HG03025 (cell line): Measurements from ENCODE around the gene MRPL3.
A peak's percentile ranks its signal among the peaks of the same experiment; 100 is the strongest.
"Not testable (repeated sequence)": the region's sequence is repeated elsewhere in the genome, so short reads cannot be mapped to it uniquely, and the experiment has no call there.

ENCODE experiments used
- ATAC-seq: cut with Tn5 transposase; IDR thresholded peaks from one replicate; pipeline ENCODE4 v1.9.1; 2021; ENCODE audit warnings: mild to moderate bottlenecking, moderate library complexity; ENCODE audit not compliant: unreplicated experiment, low FRiP score

Gene MRPL3

DNA sequence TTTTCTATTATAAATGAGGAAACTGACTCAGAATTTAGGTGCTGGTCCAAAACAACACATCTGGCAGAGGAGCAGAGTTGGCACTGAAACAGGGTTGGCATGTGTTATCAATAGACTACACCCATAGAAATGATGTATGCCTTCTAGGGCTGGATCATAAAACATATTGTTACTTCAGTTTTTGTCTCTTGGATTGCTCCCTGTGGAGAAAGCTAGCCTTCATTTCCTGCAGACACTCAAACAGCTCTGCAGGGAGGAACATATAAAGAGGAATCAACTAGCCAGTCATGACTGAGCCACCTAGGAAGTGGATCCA is 507 bp upstream of the MRPL3 start:
- no peak for ATAC-seq

DNA sequence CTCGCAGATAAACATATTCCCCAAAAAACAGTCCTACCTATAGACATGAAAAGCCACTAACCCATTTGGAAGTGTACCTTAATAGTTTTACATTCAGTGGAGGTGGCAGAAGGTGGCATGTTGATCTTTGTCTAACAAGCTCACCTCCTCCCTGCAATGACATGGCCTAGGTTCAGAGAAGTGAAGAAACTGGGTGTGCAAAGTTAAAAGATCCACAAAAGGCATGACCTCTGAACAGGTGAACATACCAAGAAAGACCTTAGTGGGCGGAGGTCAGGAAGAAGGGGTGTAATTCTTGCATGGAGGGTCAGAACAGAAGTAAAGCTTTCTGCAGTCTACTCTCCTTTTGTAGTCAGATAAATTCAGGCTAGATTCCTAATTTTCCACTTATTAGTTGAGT is 822 bp downstream of the MRPL3 start:
- peak; percentile 4 for ATAC-seq

DNA sequence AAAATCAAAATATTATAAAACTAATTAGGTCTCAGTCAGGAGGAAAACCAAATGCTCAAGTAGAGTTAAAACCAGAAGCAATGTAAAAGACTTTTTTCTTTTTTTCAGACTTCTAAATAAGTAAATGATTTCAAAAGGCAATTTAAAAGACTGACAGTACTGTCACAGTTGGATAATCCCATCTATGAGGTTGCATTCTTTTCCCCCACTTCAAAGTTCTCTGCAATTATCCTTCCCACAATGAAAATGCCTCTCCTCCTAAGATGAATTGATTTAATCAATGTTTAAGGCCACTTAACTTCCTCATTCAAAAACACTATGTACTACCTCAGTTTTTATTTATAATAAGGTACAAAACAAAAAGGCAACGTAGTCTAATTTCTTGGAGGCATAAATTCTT is 8.1 kb downstream of the MRPL3 start:
- ATAC-seq = no peak

DNA sequence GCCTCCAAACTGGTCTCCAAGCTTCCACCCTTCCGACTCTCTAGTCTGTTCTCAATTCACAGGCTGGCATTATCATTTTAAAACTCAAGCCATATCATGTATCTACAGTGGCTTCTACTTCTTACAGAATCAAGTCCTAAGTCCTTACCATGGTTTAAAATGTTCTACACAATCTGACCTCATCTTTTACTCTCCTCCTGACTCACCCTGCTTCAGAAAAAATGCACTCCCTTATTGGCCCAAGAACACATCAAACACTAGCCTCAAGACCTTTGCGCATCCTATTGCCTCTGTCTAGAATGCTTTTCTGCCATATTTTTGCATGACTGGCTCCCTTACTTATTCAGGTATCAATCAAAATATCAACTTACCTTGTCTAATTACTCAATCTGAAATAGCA is 11.0 kb downstream of the MRPL3 start:
- no peak for ATAC-seq

DNA sequence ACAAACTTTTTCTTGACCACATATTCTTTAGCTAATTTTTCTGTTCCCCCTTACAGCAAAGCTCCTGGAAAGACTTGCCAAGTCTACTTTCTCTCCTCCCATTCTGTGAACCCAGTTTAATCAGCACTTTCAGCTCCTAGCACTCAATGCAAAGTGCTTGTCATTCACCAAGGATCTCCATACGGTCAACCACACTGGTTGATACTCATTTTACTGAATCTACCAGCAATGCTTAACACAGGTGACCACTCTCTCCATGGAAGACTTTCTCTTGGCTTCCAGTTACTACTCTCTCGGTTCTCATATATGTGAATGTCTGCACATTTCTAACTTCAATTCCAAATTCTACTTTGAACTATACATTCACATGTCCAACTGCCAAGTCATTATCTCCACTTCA is 11.7 kb downstream of the MRPL3 start:
- ATAC-seq = no peak

DNA sequence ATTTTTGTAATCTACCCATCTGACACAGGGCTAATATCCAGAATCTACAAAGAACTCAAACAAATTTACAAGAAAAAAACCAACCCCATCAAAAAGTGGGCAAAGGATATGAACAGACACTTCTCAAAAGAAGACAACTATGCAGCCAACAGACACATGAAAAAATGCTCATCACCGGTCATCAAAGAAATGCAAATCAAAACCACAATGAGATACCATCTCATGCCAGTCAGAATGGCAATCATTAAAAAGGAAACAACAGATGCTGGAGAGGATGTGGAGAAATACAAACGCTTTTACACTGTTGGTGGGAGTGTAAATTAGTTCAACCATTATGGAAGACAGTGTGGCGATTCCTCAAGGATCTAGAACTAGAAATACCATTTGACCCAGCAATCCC is 16.2 kb downstream of the MRPL3 start:
- ATAC-seq = not testable (repeated sequence)

DNA sequence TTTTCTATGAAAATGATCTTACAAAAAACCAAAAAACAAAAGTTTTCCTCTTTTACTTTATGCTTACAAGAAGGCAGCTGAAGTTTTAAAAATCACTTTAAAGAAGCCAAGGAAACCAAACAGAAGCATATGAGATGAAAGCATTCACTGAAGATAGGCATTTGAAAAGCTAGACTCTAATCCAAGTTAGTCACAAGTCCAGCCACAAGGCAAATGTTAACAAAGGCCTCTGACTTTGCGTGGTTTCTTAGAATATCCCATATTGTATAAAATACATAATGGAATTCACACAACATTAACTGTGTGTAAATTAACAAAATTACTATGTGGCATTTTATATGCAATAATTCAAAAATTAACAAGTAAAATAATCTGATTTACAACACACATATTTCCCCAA is 17.7 kb downstream of the MRPL3 start:
- no peak for ATAC-seq

DNA sequence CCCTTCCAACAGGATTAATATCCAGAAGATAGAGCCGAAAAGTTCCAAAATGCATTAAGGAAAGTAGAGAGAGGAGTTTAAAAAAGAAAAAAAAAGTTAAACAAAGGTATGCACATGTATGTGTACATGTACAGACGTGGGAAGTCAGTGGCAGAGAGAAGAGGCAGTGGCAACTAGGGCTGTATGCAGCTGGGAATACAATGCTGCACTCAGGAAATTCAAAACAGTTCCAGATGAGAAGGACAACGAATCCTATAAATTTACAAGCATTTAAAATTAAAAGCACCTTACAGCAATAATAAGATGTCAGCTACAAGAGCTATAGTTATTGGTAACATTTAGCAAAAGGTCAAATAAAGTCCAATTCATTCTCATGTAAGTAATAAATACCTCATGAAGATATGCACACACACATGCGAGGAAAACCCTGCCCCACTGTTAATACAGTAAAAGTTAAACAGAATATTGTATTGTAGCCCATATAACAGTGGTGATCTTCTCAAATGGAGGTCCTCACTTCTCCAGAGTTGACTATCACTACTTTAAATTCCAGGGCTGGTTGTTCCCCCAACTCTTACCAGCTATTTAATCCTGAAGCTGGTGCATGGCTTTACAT is 18.2 kb downstream of the MRPL3 start:
- no peak for ATAC-seq

DNA sequence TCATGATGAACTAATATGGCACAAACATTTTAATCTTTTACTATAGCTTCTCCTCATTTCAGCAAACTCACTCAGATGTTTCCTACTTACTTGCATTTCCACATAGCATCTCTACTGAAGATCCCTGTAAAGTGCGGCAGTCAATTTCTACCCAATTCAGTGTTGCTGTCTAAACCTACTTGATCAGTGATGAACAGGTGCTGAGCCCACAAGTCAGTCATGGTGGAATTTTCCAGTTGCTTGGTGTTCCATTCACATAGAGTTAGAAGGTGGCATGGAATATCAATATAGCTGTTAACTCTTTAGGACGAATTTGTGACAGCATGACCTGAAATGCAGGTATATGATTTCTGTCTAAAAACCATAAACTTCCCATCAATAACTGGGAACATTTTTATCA is 22.7 kb downstream of the MRPL3 start:
- ATAC-seq = no peak

DNA sequence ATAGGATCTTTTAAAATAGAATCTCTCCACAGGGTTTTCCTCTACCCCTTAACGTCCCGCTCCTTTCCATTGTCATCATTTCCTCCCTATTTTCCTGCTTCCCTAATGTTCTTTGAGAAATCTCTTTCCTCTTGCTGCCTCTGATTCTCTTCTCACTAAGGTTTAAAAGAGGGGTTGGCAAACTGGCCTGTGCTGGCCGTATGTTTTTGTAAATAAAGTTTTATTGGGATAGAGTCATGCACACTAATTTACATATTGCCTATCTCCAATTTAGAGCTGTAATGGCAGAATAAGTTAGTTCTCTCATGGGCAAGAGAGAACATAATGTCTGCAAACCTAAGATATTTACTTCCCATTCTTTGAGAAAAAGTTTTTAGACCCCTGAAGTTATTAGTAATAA is 25.0 kb downstream of the MRPL3 start:
- ATAC-seq = no peak

DNA sequence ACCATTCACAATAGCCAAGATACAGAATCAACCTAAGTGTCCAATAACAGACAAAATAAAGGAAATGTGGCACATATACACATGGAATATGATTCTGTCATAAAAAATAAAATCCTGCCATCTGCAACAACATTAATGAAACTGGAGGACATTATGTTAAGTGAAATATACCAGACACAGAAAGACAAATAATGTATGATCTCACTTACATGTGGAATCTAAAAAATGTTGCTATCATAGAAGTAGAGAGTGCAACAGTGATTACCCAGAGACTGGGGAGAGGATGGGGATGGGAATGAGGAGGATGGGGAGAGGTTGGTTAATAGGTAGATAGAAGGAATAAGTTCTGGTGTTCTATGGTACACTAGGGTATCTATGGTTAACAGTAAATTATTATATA is 28.7 kb downstream of the MRPL3 start:
- ATAC-seq = no peak

DNA sequence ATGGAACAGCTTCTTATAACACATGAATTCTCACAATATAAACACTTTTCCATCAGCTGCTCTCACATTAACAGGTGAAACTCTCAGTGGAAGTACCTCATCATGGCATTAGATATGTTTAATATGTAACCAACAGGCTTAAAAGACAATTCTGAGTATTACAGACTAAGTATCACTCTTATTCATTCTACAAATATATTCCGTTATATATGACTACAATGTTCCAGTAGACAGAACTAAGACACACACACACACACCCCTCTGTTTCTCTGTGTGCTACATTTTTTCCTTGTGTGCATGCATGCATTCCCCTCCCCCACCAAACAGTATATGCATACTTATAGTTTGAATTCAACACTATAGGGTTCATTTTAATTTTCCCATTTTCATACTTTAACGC is 32.4 kb downstream of the MRPL3 start:
- no peak for ATAC-seq

DNA sequence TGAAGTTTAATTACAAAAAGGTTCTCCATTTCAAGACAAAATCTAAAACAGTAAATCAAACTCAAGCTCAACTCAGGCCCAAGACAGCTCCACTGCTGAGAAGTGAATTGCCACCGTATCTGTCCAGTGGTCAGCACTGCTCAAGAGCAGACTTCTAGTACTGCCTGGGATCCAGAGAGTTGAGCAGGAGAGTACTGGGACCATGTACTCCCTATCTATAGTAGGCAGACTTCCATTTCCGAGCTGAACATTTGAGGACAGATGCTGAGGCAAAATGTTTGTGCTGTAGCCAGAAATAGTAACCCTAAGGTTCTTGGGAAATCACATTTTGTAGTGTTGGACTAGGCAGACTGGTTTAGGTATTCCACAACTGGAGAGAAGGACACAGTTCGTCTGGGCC is 44.1 kb downstream of the MRPL3 start:
- ATAC-seq = no peak

DNA sequence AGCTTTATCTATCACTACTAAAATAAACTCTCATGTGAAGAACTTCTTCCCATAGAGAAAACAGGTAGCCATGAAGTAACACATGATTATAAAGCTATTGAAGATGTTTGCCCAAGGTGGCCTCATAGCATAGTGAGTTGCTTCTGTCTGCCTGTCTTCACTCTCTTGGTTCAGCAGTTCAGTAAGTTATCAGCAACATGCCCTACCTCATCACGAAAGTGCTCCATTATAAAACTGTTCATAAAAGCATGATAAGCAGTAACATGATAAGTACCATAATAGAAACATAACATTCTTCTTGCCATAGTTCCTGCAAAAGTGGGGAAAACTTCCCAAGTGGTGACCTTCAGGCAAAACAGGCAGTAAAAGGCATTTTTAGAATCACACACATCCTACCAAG is 45.6 kb downstream of the MRPL3 start:
- ATAC-seq = no peak

DNA sequence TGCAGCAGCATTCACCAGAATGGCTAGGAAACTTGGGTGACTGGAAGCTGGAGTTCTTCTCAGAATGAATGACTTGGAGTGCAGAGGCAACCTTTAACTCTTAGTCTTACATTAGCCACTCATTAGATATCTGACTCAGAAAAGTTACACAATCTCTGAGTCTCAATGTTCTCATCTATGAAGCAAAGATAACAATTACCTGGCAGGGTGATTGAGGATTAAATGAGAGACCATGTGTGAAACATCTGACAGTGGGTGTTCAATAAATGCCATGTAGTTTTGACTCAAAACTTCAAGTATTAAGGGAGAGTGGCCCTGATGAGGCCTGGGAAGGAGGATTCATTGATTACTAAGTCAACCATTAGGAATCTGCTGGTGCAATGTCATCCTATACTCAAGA is 48.3 kb downstream of the MRPL3 start:
- ATAC-seq = no peak

DNA sequence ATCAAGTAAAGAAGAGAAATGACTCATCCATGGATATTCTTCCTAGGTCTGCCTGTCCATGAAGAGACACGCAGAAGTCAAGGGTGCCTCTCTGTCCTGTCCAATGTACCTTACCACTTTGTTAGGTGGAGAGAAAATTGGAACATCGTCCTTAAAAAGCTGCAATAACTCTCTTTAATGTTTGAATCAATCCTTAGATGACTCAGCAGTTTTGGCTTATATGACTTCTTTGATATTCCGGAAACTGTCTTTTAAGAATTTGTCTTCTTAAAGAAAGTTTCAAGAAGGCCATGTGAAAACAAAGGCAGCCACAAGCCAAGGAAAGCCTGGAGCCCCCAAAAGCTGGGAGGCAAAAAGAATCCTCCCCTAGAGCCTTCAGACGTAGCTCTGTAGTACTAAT is 49.2 kb downstream of the MRPL3 start:
- no peak for ATAC-seq

DNA sequence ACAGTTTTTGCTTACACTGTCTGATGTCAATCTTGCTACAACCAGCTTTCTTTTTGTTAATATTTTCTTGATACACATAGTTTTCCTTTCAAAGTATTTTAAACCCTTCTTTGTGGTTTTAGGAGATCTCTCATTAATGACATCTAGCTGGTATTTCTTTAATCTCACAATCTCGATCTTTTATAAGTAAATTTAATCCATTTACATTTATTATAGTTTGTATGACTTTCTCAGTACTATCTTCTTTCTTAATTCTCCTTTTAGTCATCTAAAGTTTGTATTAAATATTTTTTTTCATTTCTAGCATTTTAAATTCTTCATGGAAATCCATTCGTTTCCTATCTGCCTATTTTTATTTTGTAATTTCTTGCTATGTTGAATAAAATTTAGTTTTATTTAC is 55.4 kb downstream of the MRPL3 start:
- ATAC-seq = no peak

DNA sequence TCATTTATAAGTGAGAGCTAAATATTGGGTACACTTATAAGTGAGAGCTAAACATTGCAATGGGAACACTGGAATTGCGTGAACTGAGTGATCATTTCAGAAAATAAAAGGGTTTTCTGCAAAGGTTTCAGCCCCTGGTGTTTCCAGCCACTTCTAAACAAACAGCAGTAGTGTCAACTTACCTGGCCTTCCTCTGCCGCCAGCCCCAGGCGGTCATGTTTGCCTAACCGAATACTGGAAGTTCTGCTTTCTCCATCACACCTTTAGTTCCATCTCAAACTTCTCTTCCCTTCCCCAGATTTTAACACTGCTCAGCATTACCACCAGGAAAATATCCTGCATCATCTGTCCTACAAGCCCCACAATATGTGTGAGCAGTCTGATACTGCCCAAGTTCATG is 58.6 kb downstream of the MRPL3 start:
- ATAC-seq = no peak

DNA sequence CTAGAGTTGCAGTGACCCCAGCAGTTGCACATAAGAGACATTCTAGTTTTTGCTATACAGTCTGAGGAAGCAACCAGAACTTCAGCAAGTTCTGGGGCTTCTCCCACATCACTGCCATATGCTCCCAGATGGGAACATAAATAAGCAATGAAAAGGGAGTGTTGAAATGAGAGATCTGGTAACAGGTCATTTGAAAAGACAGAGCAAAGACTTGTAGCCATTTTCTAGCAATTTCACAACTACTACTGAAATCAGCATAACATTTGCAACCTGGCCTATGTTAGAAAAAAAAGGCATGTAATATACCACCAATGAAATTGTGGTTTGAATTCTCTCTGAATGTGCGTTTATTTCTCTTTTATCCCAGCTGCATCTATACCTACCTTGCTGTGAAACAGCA is 63.7 kb downstream of the MRPL3 start:
- ATAC-seq = no peak

DNA sequence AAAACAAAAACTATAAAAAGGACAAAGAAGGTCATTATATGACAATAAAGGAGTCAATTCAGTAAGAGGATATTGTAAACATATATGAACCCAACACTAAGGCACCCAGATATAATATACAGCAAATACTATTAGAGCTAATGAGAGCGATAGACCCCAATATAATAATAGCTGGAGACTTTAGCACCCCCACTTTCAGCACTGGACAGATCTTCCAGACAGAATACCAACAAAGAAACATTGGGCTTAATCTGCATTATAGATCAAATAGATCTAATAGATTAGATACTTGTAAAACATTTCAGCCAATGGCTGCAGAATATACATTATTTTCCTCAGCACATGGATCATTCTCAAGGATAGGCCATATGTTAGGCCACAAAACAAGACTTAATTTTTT is 67.8 kb downstream of the MRPL3 start:
- no peak for ATAC-seq

DNA sequence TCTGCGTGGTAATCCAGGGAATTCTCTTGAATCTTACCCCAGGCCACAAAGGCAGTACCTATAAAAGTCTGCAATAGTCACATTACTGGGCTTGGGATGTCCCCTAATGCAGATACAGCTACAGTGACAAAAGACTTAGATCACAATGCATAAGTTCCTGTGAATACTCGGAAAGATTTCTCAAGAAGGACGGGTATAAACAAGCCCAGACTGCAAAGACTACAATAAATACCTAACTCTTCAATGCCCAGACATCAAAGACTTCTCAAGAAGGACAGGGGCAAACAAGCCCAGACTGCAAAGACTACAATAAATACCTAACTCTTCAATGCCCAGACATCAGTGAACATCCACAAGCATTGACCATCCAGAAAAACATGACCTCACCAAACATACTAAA is 70.3 kb downstream of the MRPL3 start:
- no peak for ATAC-seq

DNA sequence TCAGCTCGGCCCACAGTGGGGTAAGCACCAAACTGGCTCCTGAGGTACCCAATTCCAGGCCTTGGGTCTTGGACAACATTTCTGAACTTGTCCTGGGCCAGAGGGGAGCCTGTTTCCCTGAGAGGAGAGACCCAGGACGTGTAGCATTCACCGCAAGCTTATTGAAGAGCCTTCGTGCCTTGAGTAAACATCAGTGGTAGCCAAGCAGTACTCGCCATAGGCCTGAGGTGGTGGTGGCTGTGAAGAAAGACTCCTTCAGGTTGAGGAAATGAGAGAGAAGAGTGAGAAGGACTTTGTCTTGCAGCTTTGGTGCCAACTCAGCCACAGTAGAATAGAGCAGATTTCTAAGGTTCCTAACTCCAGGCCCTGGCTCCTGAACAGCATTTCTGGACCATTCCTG is 71.0 kb downstream of the MRPL3 start:
- ATAC-seq = no peak

DNA sequence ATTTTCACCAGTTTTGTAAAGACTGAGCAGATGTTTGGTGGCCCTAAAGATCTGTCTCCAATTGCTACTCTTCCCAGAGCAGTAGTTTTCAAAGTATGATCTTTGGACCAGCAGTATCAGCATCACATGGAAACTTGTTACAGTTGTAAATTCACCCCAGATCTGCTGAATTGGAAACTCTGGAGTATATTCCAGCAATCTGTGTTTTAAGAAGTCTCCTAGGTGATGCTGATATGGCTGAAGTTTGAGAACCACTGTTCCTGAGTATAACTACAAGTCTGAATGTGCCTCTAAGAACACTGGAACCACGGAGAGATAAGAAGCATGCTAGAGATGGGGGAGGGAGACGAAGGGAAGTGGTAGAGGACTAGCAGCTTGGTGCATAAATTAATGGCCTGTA is 75.5 kb downstream of the MRPL3 start:
- no peak for ATAC-seq
